Stimulated activated CD4-positive, alpha-beta T cell treated with anti-CD3 and anti-CD28 coated beads, Interleukin-4, amount 100 ng/mL, for 24 hours (primary cell): ENCODE data around the gene NDFIP1.

Experiments used
- DNase-seq: peaks from one replicate; pipeline ENCODE4 v3.0.0-alpha.2; 2020

NDFIP1 gene

DNA sequence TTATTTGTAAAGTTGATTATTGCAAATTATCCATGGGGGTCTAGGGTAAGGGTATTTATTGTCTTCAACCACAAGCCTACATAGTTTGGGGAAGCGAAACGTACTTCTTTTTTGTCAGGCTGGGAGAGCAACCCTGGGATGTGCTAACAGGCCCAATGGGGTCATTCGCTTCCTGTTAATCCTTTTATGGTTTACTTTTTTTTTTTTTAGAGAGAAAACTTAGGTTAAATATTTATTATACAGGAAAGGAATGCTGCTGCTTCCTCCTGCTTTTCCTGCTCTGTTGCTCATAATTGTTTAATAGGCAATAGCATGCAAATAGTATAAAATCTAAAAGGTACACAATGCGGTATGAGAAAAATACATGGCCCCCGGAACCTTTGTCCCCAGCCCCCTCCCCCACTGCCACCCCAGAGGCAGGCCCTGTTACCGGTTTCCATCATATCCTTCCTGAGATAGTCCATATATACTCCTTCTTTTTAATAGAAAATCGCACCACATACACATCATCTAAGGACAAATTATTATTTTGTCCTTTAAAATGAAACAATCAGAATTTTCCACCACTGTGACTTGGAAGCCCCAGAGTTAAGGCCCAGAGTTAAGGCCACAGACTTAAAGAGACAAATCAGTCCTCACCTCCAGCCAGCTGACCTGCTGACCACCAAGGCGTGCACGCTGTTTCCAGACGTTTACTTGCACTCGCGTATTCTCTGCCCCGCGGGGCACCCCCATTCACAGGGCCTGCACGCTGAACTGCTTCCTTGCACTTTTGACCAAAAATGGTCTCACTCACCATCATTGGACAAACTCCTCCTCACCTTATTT lies 83.9 kb downstream of the NDFIP1 start:
- DNase-seq = no peak

DNA sequence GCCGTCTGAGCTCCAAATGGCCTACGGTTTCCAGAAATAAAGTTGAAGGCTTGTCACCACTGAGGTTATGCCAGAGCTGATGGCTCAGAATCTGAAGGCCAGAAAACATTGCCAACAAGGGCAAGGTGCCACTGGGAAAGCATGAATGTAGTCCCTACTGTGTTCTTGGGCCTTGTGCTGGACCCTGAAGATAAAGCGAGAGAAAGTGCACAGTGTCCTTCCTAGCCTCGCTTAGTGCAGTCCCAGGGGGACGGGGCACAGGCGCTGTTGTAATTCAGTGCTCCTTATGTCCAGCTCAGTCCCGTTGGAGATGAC lies 84.5 kb downstream of the NDFIP1 start:
- DNase-seq = no peak

DNA sequence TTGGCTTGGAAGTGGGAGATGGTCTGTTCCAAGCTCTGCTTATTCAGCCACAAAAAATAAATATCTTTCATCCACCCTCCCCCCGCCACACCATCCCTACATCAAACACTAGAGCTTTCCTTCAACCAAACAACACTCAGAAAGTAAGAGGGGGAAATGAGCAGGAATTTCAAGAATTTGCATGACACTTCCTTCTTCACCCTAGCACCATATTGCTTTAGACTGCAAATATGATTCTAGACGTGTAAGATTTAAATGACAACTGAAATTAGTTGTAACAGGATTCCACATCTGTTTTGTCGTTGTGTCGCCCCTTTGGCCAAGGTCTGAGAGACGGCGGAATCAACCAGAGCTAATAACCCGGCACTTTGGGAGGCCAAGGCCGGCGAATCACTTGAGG lies 88.5 kb downstream of the NDFIP1 start:
- no peak for DNase-seq

DNA sequence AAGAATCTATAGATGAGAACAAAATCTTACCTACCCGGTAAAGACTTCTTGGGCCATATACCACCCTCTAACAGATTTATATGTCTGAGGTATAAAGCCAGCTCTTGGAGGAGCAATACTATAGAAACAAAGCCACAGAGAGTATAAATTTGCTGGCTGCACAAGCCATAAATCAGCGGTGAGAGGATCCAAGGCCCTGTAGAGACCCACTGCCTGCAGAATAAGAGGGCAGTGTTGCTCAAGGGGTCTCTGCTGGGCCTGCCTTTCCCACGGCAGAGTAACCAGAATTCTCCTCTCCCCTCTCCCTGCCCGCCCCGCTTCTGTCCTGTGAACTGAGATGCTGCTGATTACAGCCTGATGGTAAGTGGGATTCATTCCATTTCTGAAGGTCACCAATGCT lies 89.2 kb downstream of the NDFIP1 start:
- DNase-seq = no peak

DNA sequence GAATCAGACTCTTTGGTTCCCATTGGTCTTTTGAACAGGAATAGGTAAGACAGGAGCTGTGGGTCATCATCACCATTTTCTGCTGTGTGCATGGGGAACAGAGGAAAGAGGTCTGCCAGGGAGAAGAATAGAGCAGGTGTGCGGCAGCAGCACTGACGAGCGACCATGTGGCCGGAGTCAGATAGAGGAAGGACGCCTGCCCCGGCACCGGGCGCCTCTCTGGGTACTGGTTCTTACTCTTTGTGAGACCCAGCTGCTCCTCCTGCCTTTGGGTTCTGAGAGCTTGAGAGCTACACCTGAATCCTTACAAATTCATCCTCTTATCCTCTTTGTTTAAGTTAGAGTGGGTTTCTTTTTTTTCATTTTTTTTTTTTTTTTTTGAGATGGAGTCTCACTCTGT lies 90.8 kb downstream of the NDFIP1 start:
- no peak for DNase-seq

DNA sequence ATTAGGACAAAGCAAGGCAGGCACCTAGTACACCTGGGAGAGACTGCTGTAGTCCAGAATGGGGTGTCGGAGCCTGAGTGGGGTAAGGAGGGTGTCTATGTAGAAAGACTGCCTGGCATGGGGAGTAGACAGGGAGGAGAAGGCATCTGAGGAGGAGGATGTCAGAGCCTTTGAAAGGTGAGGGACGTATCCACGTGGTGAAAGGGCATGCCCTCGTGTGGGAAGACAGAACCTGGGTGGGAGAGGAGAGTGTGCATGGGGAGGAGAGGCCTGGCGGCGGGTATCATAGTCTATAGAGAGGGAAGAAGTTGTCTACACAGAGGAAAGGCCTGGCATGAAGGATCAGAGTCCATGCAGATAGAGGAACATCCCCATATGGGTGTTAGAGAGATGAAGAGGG lies 91.8 kb downstream of the NDFIP1 start:
- no peak for DNase-seq

DNA sequence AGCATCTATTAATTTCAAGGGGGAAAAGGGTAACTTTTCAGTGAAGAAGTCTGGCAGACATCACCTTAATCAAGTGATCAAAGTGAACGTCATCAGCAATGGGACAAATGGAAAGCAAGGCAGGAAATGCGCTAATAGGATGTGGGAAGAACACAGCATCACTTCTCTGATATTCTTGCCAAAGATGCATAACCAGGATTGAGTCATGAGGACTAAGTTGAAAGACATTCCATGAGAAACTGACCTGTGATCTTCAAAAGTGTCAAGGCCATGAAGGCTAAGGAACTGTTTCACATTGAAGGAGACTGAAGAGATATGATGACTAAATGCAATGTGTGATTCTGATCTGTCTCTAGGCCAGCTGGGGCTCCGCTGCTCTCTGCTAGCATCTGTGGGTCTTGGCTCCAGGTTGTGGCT lies 92.9 kb downstream of the NDFIP1 start:
- no peak for DNase-seq

DNA sequence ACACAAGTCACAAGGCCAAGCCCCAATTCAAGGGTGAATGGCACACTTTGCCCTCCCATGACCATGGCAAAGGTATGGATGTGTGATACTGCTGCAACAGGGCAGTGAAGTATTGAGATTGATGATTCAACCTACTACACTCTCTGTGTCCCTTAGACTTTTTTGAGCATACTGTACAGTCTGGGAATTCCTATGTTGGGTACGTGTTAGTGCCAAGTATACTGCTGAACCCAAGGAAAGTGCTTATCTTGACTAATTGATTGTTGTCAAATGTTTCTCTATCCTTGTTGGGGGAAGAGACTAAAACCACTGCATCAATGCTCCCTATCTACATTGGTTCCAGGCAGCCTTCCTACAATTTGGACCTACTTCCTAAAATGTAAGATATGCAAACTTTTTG lies 93.7 kb downstream of the NDFIP1 start:
- DNase-seq = no peak
